Osteocyte (in vitro differentiated cells): ENCODE results near the gene ZMIZ1. TPM values are rescaled to one million over a fixed set of nuclear protein-coding genes. Genes with fewer than 3 reads are reported as not detected.

Experiments used
- DNase-seq: peaks from one replicate; pipeline ENCODE4 v3.0.0; 2021; ENCODE audit warnings: mixed read lengths; ENCODE audit not compliant: unreplicated experiment; ENCODE audit errors: extremely low spot score
- H3K27ac Mint-ChIP-seq: one replicate; pipeline ENCODE4 v1.8.0; 2021; ENCODE audit warnings: mild to moderate bottlenecking, mixed read lengths; ENCODE audit not compliant: unreplicated experiment
- H3K27me3 Mint-ChIP-seq: one replicate; pipeline ENCODE4 v1.8.0; 2021; ENCODE audit warnings: mixed read lengths; ENCODE audit not compliant: unreplicated experiment
- H3K36me3 Mint-ChIP-seq: one replicate; pipeline ENCODE4 v1.8.0; 2021; ENCODE audit warnings: mixed read lengths; ENCODE audit not compliant: unreplicated experiment
- H3K4me1 Mint-ChIP-seq: one replicate; pipeline ENCODE4 v1.8.0; 2021; ENCODE audit warnings: mixed read lengths; ENCODE audit not compliant: unreplicated experiment
- H3K4me3 Mint-ChIP-seq: one replicate; pipeline ENCODE4 v1.8.0; 2021; ENCODE audit warnings: mild to moderate bottlenecking, moderate library complexity, mixed read lengths; ENCODE audit not compliant: unreplicated experiment
- H3K9me3 Mint-ChIP-seq: one replicate; pipeline ENCODE4 v1.8.0; 2021; ENCODE audit warnings: mixed read lengths; ENCODE audit not compliant: unreplicated experiment
- total RNA-seq: library from RNA; stranded (reverse); gene quantifications from 2 replicates; pipeline ENCODE4 v1.2.1, GENCODE V29; 2021
- TF ChIP-seq, protein P1 (sequence below): fragments of 200-600 bp; sonication (generic); IDR thresholded peaks from 2 replicates; pipeline ENCODE4 v1.5.0; 2021; ENCODE audit warnings: antibody characterized with exemption, mild to moderate bottlenecking, moderate library complexity

Gene ZMIZ1
- total RNA-seq, 1 donor from 2014 or later: 90.5 TPM

DNA sequence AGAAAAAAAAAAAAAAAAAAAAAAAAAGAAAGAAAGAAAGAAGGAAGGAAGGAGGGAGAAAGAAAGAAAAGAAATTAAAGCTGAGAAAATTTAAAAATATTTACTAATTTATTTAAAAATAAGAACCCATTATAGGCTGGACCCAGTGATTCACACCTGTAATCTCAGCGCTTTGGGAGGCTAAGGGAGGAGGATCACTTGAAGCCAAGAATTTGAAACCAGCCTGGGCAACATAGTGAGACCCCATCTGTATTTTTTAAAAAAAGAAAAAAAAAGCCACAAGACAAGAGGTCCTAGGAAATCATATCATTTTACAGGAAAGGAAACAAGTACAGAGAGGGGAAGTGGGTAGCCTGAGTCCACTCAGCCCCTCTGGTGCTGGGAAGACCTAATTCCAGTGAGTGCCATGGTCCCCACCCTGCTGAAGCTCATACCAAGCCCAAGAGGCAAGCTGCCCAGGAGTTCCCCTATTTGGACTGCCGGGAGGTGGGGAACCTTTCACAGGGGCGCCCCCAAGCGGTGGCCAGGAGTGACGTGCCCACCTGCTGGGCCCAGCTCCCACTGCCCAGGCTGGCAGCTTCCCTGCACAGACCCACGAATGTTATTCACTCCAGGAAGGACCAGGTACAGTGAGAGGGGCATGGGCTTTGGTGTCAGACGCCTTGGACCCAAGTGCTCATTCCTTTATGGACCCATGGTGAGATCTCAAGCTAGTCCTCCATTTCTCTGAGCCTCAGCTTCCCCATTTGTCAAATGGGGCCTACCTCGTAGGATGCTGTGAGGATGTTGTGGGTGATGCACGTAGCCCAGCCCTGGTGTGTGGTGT lies 133.6 kb downstream of the ZMIZ1 start:
- Mint-ChIP-seq H3K4me1 (peaks cover 16% of the 10 kb centered on the region), H3K36me3 (peaks cover 23% of the 10 kb centered on the region), H3K27me3 (no peaks in the 10 kb centered on the region), H3K9me3 (no peaks in the 10 kb centered on the region), H3K27ac (no peak overlapping the region), H3K4me3 (no peak overlapping the region)
- DNase-seq: no peak
- TF ChIP-seq, protein P1, sequence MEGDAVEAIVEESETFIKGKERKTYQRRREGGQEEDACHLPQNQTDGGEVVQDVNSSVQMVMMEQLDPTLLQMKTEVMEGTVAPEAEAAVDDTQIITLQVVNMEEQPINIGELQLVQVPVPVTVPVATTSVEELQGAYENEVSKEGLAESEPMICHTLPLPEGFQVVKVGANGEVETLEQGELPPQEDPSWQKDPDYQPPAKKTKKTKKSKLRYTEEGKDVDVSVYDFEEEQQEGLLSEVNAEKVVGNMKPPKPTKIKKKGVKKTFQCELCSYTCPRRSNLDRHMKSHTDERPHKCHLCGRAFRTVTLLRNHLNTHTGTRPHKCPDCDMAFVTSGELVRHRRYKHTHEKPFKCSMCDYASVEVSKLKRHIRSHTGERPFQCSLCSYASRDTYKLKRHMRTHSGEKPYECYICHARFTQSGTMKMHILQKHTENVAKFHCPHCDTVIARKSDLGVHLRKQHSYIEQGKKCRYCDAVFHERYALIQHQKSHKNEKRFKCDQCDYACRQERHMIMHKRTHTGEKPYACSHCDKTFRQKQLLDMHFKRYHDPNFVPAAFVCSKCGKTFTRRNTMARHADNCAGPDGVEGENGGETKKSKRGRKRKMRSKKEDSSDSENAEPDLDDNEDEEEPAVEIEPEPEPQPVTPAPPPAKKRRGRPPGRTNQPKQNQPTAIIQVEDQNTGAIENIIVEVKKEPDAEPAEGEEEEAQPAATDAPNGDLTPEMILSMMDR: peak; percentile 61

DNA sequence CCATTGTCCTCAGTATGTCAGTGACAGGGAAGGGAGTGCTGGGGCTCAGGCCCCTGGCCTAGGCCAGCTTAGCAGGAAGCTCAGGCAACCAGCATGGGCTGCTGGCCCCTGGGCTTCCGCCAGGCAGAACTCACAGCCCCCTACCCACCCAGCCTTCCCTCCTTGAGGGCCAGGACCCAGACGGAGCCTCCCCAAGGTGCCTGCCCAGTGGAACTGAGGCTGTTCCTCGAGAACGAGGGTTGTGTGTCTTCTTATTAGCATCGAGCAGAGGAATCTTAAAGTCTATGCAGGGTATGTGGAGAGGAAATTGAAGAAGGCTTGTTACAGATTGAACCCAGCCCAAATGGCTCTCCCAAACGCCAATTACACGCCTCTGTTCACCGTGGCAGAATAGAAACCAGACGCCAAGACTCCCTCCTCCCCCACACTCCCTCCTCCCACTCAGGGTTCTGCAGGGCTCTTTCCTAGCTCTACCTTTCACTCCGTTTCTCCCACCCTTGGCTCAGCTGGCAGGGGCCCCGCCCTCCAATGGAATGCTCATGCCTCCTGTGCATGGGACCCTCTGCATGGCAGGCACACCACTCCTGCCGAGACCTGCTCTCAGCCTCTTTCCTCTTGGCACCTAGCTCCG lies 134.4 kb downstream of the ZMIZ1 start:
- Mint-ChIP-seq H3K27me3 (no peaks in the 10 kb centered on the region), H3K4me1 (peaks cover 16% of the 10 kb centered on the region), H3K36me3 (peaks cover 24% of the 10 kb centered on the region), H3K27ac (no peak overlapping the region), H3K4me3 (no peak overlapping the region), H3K9me3 (no peaks in the 10 kb centered on the region)
- TF ChIP-seq, protein P1: no peak
- DNase-seq: no peak

DNA sequence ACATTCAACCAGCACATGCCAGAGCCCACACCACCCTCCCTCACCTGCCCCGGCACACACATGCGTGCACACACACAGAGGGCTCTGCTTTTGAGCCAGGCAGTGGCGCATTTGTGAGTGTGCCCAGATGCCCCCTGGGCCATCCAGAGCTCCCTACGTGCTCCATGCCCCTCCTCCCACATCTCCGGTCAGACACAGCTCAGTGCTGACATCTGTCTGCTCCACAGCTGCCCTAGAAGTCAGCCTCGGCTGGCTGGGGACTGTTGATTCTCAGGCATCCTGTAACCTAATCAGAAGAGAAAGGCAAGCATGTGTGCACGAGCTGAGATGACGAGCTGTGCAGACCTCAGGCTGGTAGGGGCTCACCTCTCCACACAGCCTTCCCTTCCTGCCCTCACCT lies 135.1 kb downstream of the ZMIZ1 start:
- peaks cover 26% of the 10 kb centered on the region for H3K36me3 Mint-ChIP-seq
- peaks cover 16% of the 10 kb centered on the region for H3K4me1 Mint-ChIP-seq
- TF ChIP-seq, protein P1: no peak
- no peak overlapping the region for H3K27ac Mint-ChIP-seq
- no peaks in the 10 kb centered on the region for H3K9me3 Mint-ChIP-seq
- H3K4me3 Mint-ChIP-seq: no peak overlapping the region
- DNase-seq: no peak
- no peaks in the 10 kb centered on the region for H3K27me3 Mint-ChIP-seq

DNA sequence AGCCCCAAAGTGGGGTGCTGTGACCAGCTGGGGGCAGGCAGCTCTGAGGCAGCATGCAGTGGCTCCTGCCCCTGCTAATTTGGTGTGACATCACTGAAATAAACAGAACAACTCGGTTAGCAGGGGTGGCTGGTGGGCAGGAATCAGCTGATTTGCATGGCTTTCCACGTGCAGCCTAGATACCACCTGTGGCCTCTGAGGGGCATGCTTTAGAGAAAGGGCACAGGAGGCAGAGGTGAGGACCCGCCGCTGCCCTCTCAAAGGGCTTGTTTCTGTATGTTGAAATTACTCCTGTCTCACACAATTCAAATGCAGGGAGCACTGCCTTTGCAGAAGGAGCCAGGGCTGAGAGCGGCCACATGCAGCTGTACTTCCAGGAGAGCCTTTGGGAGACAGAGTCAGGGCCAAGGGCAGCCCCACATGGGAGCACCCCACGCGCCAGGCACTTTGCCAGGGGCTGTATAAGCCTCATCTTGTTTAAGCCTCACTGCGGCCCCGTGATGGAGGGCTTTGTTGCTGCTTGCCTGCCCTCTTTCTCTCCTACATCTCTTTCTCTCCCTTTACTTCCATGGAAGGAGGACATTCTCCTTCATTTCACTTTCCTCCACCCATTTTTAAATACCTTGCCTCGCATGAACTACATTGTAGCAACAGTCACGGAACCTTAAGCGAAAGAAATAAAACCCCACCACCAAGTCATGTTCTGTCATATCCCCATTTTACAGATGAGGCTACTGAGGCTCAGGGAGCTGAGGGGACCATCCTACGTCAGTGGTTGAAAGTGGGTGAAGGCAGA lies 137.7 kb downstream of the ZMIZ1 start:
- no peaks in the 10 kb centered on the region for H3K9me3 Mint-ChIP-seq
- H3K36me3 Mint-ChIP-seq: peaks cover 39% of the 10 kb centered on the region
- DNase-seq: no peak
- TF ChIP-seq, protein P1: no peak
- no peaks in the 10 kb centered on the region for H3K27me3 Mint-ChIP-seq
- H3K4me3 Mint-ChIP-seq: no peak overlapping the region
- peaks cover 17% of the 10 kb centered on the region for H3K4me1 Mint-ChIP-seq
- H3K27ac Mint-ChIP-seq: no peak overlapping the region

- Mint-ChIP-seq H3K4me3 (no peak overlapping the region), H3K9me3 (no peaks in the 10 kb centered on the region), H3K4me1 (peaks cover 17% of the 10 kb centered on the region)
These were observed 138.3 kb downstream of the ZMIZ1 start for GRCh38 chr10:79207096-79207357.

More at GRCh38 chr10:79207096-79207357, 138.3 kb downstream of the ZMIZ1 start:
- TF ChIP-seq, protein P1: no peak
- Mint-ChIP-seq H3K27ac (no peak overlapping the region), H3K36me3 (peaks cover 40% of the 10 kb centered on the region), H3K27me3 (no peaks in the 10 kb centered on the region)
- no peak for DNase-seq
